Activated T-helper 1 cell treated with anti-CD3 and anti-CD28 coated beads, Interleukin-12 subunit alpha, Interleukin-12 subunit beta, Interleukin-2, Interleukin-4 antibody, amounts not matched to agents 30 ng/mL and 10 ng/mL and 1 ng/mL, durations not matched to agents 14 hours and 24 hours and 36 hours (primary cell): ENCODE measurements around the gene MEX3B. TPM values are rescaled to one million over a fixed set of nuclear protein-coding genes. Genes with fewer than 3 reads are reported as not detected.
"Not testable (repeated sequence)": the region's sequence is repeated elsewhere in the genome, so short reads cannot be mapped to it uniquely, and the experiment has no call there.

Experiments
- DNase-seq: peaks from one replicate; pipeline ENCODE4 v3.0.0; 2021; ENCODE audit warnings: low spot score
- H3K27ac Mint-ChIP-seq: one replicate; pipeline ENCODE4 v1.8.0; 2021; ENCODE audit warnings: mild to moderate bottlenecking, mixed read lengths
- H3K27me3 Mint-ChIP-seq: one replicate; pipeline ENCODE4 v1.8.0; 2022; ENCODE audit warnings: mild to moderate bottlenecking, moderate library complexity, mixed read lengths; ENCODE audit not compliant: insufficient read depth
- H3K36me3 Mint-ChIP-seq: one replicate; pipeline ENCODE4 v1.8.0; 2021; ENCODE audit warnings: low read depth, mixed read lengths
- H3K4me1 Mint-ChIP-seq: one replicate; pipeline ENCODE4 v1.8.0; 2021; ENCODE audit warnings: low read depth, mixed read lengths
- H3K4me3 Mint-ChIP-seq: one replicate; pipeline ENCODE4 v1.8.0; 2021; ENCODE audit warnings: mild to moderate bottlenecking, moderate library complexity, mixed read lengths
- H3K9me3 Mint-ChIP-seq: one replicate; pipeline ENCODE4 v1.8.0; 2021; ENCODE audit warnings: mixed read lengths
- intact Hi-C: fragments of 100-400 bp; cut with micrococcal nuclease; formaldehyde crosslinking; loops from one replicate; pipeline ENCODE4 v1.15.1; 2024
- total RNA-seq: library from RNA; stranded (reverse); gene quantifications from 2 replicates; pipeline ENCODE4 v1.2.3, GENCODE V29; 2022

MEX3B gene
- total RNA-seq, 1 donor from 2014 or later: 0.73 TPM

- no peak for DNase-seq
- Mint-ChIP-seq H3K4me3 (peak overlapping the region; percentile 77), H3K4me1 (peaks cover 12% of the 10 kb centered on the region), H3K36me3 (no peaks in the 10 kb centered on the region), H3K9me3 (no peaks in the 10 kb centered on the region), H3K27ac (no peak overlapping the region), H3K27me3 (peaks cover 41% of the 10 kb centered on the region)
- intact Hi-C loops: loop anchor here (5.0 kb wide), 1 partner anchor 753 kb away; no protein-coding TSS in a partner anchor
These were observed 483 bp downstream of the MEX3B start for GRCh38 chr15:82045179-82045891.

GRCh38 chr15:82044373-82045178 is 1.2 kb downstream of the MEX3B start:
- intact Hi-C loops: loop anchor here (5.0 kb wide), 1 partner anchor 752 kb away; no protein-coding TSS in a partner anchor
- Mint-ChIP-seq H3K27ac (no peak overlapping the region), H3K4me1 (peaks cover 12% of the 10 kb centered on the region), H3K36me3 (no peaks in the 10 kb centered on the region), H3K4me3 (peak overlapping the region; percentile 77), H3K9me3 (no peaks in the 10 kb centered on the region), H3K27me3 (peaks cover 37% of the 10 kb centered on the region)
- DNase-seq: no peak

- H3K4me3 Mint-ChIP-seq: peak overlapping the region; percentile 77
- H3K4me1 Mint-ChIP-seq: peaks cover 12% of the 10 kb centered on the region
- H3K27me3 Mint-ChIP-seq: peaks cover 31% of the 10 kb centered on the region
- intact Hi-C loops: no loop called here
- no peak for DNase-seq
- H3K9me3 Mint-ChIP-seq: no peaks in the 10 kb centered on the region
- H3K27ac Mint-ChIP-seq: no peak overlapping the region
- H3K36me3 Mint-ChIP-seq: no peaks in the 10 kb centered on the region
These were observed 1.9 kb downstream of the MEX3B start for GRCh38 chr15:82043796-82044372.

GRCh38 chr15:82043130-82043673 is 2.6 kb downstream of the MEX3B start:
- peak overlapping the region; percentile 68 for H3K4me3 Mint-ChIP-seq
- H3K27me3 Mint-ChIP-seq: peaks cover 24% of the 10 kb centered on the region
- H3K9me3 Mint-ChIP-seq: no peaks in the 10 kb centered on the region
- peaks cover 12% of the 10 kb centered on the region for H3K4me1 Mint-ChIP-seq
- H3K27ac Mint-ChIP-seq: no peak overlapping the region
- intact Hi-C loops: no loop called here
- DNase-seq: no peak
- H3K36me3 Mint-ChIP-seq: no peaks in the 10 kb centered on the region

GRCh38 chr15:82040862-82041261 is 5.0 kb downstream of the MEX3B start:
- Mint-ChIP-seq H3K27ac (no peak overlapping the region), H3K9me3 (no peaks in the 10 kb centered on the region), H3K4me1 (peaks cover 5% of the 10 kb centered on the region), H3K36me3 (no peaks in the 10 kb centered on the region), H3K27me3 (peaks cover 13% of the 10 kb centered on the region), H3K4me3 (no peak overlapping the region)
- intact Hi-C loops: no loop called here
- no peak for DNase-seq

- H3K4me3 Mint-ChIP-seq: no peak overlapping the region
- H3K27ac Mint-ChIP-seq: no peak overlapping the region
- H3K36me3 Mint-ChIP-seq: no peaks in the 10 kb centered on the region
- intact Hi-C loops: no loop called here
- peaks cover 12% of the 10 kb centered on the region for H3K27me3 Mint-ChIP-seq
- peaks cover 5% of the 10 kb centered on the region for H3K4me1 Mint-ChIP-seq
- no peak for DNase-seq
- H3K9me3 Mint-ChIP-seq: no peaks in the 10 kb centered on the region
These were observed 5.4 kb downstream of the MEX3B start for GRCh38 chr15:82040390-82040789.

GRCh38 chr15:82039871-82040270 is 5.9 kb downstream of the MEX3B start:
- DNase-seq: no peak
- Mint-ChIP-seq H3K36me3 (no peaks in the 10 kb centered on the region), H3K9me3 (no peaks in the 10 kb centered on the region), H3K27ac (no peak overlapping the region), H3K27me3 (peaks cover 7% of the 10 kb centered on the region), H3K4me3 (no peak overlapping the region), H3K4me1 (peaks cover under 1% of the 10 kb centered on the region)
- intact Hi-C loops: no loop called here

GRCh38 chr15:82036461-82036860 is 9.4 kb downstream of the MEX3B start:
- intact Hi-C loops: no loop called here
- DNase-seq: no peak
- Mint-ChIP-seq H3K9me3 (no peaks in the 10 kb centered on the region), H3K4me3 (no peak overlapping the region), H3K27ac (no peak overlapping the region), H3K36me3 (no peaks in the 10 kb centered on the region), H3K4me1 (no peaks in the 10 kb centered on the region), H3K27me3 (peaks cover 2% of the 10 kb centered on the region)

GRCh38 chr15:82031871-82032270 is 13.9 kb downstream of the MEX3B start:
- intact Hi-C loops: no loop called here
- Mint-ChIP-seq H3K36me3 (no peaks in the 10 kb centered on the region), H3K4me3 (no peak overlapping the region), H3K9me3 (no peaks in the 10 kb centered on the region), H3K27ac (no peak overlapping the region), H3K27me3 (peaks cover 2% of the 10 kb centered on the region), H3K4me1 (no peaks in the 10 kb centered on the region)
- no peak for DNase-seq

GRCh38 chr15:82030176-82030575 is 15.6 kb downstream of the MEX3B start:
- Mint-ChIP-seq H3K4me3 (no peak overlapping the region), H3K27ac (no peak overlapping the region), H3K9me3 (no peaks in the 10 kb centered on the region), H3K27me3 (peaks cover 3% of the 10 kb centered on the region), H3K36me3 (no peaks in the 10 kb centered on the region), H3K4me1 (no peaks in the 10 kb centered on the region)
- DNase-seq: no peak
- intact Hi-C loops: no loop called here

- intact Hi-C loops, DNase-seq, H3K27me3 Mint-ChIP-seq, H3K4me1 Mint-ChIP-seq, H3K27ac Mint-ChIP-seq, H3K4me3 Mint-ChIP-seq, H3K9me3 Mint-ChIP-seq, H3K36me3 Mint-ChIP-seq: not testable (repeated sequence)
These were observed 17.7 kb downstream of the MEX3B start for GRCh38 chr15:82028163-82028562.

- intact Hi-C loops: no loop called here
- H3K9me3 Mint-ChIP-seq: no peaks in the 10 kb centered on the region
- H3K36me3 Mint-ChIP-seq: no peaks in the 10 kb centered on the region
- H3K4me1 Mint-ChIP-seq: no peaks in the 10 kb centered on the region
- DNase-seq: no peak
- peaks cover 9% of the 10 kb centered on the region for H3K27me3 Mint-ChIP-seq
- H3K27ac Mint-ChIP-seq: no peak overlapping the region
- no peak overlapping the region for H3K4me3 Mint-ChIP-seq
These were observed 23.8 kb downstream of the MEX3B start for GRCh38 chr15:82021992-82022391.
